ENCODE data around the gene PRG2.

The PRG2 gene
- total RNA-seq: 0 to 0.21 (median 0.05) reads per million in 17 experiments

DNA sequence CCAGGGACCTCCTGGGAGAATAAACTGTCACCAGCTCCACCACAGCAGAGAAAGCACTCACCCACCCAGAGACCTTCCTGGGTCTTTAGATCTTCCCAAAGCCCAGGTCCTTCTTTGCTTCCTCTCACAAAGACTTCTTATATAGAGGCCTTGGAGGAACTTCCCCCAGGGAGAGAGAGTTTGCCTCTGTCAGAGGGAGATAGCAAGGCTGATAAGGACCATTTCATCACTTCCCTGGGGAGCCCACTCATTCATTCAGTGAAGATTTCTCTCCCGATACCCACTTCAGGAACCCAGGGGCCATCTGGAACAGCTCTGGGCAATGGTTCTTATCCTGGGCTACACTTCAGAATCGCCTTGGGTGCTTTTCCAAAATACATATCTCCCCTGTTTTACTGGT lies at the start of gene PRG2:
Gene PRG2, minus strand, starts transcription at position 116 of the 400 bp plus-strand sequence. CDS start 706 bp downstream, outside the sequence.
- no peak for DNase-seq

GRCh38 chr11:57439786-57440185 lies 49.3 kb upstream of the PRG2 start:
- DNase-seq: no peak

- peak in 1 of 4 experiments; percentile 1 for DNase-seq
These were observed 48.2 kb upstream of the PRG2 start for GRCh38 chr11:57438345-57439285.

GRCh38 chr11:57436031-57436430 lies 45.6 kb upstream of the PRG2 start:
- DNase-seq: no peak

DNA sequence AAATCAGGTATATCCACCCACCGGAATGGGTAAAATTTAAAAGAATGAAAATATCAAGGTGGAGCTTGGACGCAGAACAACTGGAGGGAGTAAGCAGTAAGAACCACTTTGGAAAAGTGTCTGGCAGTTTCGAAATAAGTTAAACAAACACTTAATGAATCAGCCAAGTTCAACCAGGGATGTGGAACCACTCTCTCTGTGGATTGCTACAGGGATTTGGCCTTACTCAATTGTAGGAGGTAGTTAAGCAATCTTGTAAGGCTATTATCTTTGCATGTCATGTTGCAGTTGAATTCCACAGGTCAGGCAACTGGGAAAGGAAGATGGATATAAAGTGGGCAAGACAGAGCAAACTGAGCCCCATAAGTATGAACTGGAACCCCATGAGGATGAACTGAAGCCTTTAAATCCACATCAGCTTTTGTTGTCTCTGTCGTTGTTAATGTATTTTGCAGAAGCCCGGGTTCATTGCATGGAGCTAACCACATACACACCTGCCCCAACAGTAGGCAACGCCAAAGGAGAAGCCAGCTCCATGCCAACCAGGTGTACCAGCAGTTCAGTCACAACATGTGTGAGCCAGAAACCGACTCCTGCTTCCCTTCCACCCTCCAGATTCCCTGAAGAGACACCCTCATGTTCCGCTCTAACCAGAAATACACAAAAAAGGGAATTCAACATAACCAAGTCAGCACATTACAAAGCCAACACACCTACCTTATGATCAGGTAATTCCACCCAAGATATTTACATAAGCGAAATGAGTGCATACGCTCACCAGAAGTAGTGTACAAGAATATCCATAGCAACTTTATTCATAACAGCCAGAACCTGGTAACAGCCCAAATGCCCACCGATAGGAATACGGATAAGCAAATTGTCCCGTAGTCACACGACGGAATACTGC lies 44.4 kb upstream of the PRG2 start:
- DNase-seq: peak; percentile 73 to 92 (median 84)

DNA sequence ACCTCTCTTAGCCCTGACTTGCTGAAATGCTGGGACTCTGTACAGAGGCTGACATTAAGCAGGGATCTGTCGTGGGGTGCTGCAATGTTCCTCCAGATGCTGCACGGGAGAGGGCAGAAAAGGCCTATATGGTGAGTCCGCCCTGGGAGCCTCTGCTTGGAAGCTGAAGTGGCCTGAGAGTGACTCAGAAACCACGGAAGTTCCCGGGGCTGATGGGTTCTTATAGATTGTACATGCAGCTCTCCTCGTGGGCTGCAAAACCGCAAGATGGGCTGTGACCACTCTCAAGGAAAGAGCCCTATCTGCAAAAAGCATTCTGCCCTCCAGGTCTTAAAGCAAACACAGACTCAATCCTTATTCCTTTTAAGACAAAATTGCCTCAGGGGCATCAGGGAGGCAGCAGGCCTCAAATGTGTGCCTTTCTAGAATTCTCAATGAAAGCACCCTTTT lies 42.3 kb upstream of the PRG2 start:
- peak; percentile 84 to 92 (median 90) for DNase-seq

GRCh38 chr11:57432149-57432561 lies 41.7 kb upstream of the PRG2 start:
- peak; percentile 70 to 85 (median 83) for DNase-seq

- DNase-seq: no peak
These were observed 40.5 kb upstream of the PRG2 start for GRCh38 chr11:57430952-57431351.

GRCh38 chr11:57429946-57430345 lies 39.5 kb upstream of the PRG2 start:
- peak in 2 of 4 experiments; percentile 21 to 32 for DNase-seq

DNA sequence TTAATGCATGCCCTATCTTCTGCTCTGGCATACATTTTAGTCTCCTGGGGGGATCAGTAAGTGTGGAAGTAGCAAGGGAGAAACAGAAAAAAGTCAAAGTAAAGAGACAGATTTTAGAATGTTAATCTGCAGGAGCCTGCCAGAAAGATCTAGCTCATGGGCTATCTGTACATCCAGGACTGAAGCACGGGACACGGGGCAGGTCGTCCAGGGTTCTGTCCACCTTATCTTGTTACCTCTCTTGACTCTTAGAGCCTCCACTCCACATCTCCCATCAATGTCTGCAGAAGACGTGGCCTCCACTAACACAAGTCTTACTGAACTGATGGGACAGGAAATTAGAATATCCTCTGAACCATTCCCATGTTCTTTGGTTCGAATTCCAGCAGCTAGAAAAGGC lies 38.2 kb upstream of the PRG2 start:
- DNase-seq: no peak

DNA sequence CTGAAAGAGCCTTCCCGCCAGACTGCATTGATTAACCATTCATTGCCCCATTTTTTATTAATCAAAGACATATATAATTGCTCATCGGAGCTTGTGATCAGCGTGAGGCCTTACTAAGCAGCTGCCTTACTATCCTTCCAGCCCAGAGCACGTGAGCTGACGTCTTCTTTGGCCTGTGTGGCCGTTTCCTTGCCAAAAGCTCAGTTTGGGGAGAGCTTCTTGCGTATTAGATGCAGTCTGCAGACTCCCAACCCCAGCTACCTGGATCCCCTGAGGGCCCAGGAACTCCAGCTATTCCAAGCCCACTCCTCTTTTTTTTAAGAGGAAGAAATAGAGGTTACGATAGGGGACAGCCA lies 37.3 kb upstream of the PRG2 start:
- peak in 1 of 4 experiments; percentile 19 for DNase-seq

- DNase-seq: peak; percentile 67 to 90 (median 86)
These were observed 36.7 kb upstream of the PRG2 start, which contains the start of gene SLC43A3 for GRCh38 chr11:57426929-57427726. TSS of gene SLC43A3 (minus strand) at chr11:57427121. CDS start at chr11:57426172, 949 bp downstream.

- DNase-seq: peak; percentile 50 to 74 (median 68)
These were observed 36.0 kb upstream of the PRG2 start for GRCh38 chr11:57426439-57426928.

- peak in 3 of 4 experiments; percentile 17 to 39 (median 38) for DNase-seq
These were observed 35.4 kb upstream of the PRG2 start for GRCh38 chr11:57425565-57426438.

GRCh38 chr11:57424792-57425564 lies 34.5 kb upstream of the PRG2 start:
- DNase-seq: peak; percentile 90 to 96 (median 92)

- no peak for DNase-seq
These were observed 33.8 kb upstream of the PRG2 start for GRCh38 chr11:57424137-57424791.

GRCh38 chr11:57422669-57423068 lies 32.2 kb upstream of the PRG2 start:
- no peak for DNase-seq

- no peak for DNase-seq
These were observed 31.4 kb upstream of the PRG2 start for GRCh38 chr11:57421805-57422204.

DNA sequence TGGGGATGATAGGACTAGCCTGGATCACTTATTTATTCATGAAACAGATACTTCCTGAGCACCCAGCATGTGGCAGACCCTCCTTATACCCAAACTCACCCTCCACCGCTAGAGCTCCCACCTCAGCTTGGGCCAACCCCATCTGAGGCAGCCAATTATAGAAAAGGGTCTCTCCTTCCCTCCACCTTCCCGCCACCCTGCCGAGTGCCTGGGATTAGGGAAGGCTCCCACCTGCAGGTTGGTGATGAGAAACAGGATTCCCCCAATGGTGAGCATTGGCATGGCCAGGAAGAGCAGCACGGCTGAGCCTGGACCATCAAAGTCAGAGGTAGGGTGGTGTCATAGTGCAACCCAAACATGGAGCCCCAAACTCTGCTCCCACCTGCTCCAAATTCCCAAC lies 30.6 kb upstream of the PRG2 start:
- DNase-seq: no peak

All from suppressor macrophage (primary cell).